HG03354 (cell line): ENCODE measurements around the gene ZNFX1.

ENCODE experiments used
- ATAC-seq: cut with Tn5 transposase; IDR thresholded peaks from one replicate; pipeline ENCODE4 v1.9.1; 2021; ENCODE audit warnings: mild to moderate bottlenecking; ENCODE audit not compliant: unreplicated experiment, poor library complexity, severe bottlenecking

Gene ZNFX1

DNA sequence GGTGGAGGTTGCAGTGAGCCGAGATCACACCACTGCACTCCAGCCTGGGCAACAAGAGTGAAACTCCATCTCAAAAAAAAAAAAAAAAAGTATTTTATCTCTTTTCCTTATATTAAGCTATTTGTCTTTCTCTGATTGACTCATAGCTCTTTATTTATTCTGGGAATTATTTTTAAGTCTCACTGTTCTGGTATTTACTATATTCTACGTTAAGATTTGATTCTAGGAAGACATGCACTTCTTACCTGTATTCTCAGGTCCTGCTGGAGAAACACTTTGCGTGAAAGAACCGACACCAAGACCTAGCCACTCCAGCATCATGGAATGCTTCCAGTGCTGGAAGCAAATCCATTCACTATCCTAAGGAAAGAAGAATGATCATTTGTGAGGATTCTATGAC is 17.6 kb downstream of the ZNFX1 start:
- ATAC-seq = no peak

DNA sequence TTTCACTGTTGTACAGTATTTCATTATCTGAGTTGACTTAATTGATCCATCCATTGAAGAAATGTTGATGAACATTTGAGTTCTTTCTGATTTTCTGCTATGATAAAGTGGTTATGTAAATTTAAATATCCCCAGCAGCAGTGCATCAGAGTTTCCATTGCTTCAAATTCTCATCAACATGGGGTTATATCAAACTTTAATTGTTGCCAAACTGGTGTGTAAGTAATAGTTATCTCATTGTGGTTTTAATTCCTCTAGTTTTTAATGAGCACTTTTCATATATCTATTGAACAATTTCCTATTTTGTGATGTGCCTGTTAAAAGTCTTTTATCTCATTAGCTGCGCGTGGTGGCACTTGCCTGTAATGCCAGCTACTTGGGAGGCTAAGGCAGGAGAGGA is 18.1 kb downstream of the ZNFX1 start:
- no peak for ATAC-seq

- no peak for ATAC-seq
These were observed 18.6 kb downstream of the ZNFX1 start for GRCh38 chr20:49259284-49259683.

DNA sequence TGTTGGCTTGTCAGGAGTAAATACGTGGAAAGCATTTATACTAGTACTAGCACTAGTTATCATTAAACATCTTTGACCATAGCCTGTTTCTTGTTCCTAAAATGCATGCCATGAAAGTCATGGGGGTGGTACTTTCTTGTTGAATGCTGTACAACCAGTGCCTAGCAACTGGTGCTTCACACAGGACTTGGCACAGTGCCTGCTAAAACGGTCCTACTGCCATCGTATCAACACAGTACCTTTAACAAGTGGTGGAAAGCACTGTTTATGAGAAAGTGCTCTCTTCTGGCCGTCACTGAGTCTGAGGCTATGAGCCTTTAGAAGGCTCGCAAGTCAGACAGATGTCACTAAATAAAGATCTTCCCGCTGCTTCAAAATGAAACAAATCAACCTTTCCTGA is 21.6 kb downstream of the ZNFX1 start:
- ATAC-seq = no peak

DNA sequence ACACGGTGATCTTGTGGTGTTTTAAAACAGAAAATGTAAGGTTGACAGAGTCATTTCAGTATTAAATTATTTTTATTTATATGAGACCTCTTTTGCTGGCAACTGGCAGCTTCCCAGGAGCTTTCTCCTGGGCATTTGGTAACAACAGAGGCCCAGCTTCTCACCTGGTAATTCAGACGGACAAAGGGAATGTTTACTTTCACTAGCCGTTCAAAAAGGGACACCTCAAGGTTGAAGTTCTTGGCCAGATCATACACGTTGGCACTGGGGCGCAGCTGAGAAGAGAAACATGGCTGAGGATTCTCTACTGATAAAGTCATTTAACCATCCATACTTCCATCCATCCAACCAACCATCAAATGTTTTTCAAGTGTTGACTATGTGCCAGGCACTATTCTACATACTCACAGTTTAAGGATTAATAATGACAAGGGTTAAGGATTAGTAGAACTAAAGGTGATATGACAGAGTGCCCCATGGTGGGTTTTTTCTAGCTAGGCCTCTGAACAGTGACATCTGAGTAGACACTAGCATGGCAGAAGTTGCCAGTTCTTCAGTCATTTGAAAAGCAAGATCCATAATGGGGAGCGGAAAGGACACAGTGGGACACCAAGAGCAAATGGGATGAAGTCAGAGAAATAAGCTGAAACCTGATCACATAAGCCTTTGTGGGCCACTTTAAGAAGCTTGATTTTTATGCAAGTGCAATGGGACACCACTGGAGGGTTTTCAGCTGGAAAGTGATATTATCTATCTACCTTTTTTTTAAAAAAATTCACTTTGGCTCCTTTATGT is 25.1 kb downstream of the ZNFX1 start:
- no peak for ATAC-seq

DNA sequence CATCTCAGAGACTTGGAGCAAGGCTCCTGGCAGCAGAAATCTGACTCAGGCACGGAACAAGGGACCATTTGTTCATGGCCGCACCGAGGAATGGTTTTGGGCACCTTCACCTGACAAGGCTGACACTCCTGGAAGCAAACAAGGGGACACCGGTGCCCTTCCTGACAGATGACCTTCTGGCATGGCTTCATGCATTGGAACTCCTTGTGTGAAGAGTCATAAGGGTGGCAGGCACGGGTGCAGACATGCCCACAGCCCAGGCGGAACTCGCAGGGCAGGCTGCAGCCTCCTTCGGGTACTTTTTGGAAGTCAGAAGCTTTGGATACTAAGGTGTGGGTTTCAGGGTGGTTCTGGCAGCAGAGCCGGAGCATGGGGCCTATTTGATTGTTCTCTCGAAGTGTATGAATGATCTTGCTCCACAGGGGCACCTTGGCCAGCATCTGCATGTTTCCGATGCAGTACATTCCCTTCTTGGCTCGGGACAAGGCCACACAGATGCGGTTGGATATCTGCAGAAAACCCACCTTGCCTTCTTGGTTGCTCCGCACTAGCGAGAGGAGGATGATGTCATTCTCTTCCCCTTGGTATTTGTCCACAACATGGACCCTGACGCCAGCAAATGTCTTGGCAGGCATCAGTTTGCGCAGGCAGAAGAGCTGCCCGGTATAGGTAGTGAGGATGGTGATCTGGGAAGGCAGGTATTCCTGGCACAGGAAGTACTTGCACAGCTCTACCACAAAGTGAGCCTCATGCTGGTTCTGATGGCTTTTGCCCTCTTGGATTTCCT is 28.8 kb downstream of the ZNFX1 start:
- no peak for ATAC-seq

GRCh38 chr20:49248301-49248700 is 29.6 kb downstream of the ZNFX1 start:
- no peak for ATAC-seq

- ATAC-seq = no peak
These were observed 30.1 kb downstream of the ZNFX1 start for GRCh38 chr20:49247792-49248191.

GRCh38 chr20:49247169-49247723 is 30.6 kb downstream of the ZNFX1 start:
- ATAC-seq = no peak

- ATAC-seq = no peak
These were observed 31.7 kb downstream of the ZNFX1 start for GRCh38 chr20:49245921-49246740.

DNA sequence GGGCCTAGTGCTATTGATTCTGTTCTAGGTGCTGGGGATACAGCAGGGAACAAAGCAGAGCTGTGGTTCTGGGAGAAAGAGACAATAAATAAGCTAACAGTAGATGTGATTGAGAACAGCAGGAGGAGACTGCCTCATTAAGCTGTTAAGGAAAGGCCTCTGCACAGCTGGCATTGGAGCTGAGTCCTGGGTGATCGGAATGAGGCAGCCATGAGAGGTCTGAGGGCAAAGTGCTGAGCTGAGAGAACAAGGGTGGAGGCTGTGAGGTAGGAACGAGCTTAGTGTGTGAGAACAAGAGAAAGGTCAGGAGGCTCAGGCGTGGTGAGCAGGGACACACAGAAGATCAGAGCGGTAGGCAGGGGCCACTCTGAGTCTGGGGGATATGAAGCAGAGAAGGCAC is 40.3 kb downstream of the ZNFX1 start:
- ATAC-seq = no peak

- no peak for ATAC-seq
These were observed 41.6 kb downstream of the ZNFX1 start for GRCh38 chr20:49236301-49236700.

DNA sequence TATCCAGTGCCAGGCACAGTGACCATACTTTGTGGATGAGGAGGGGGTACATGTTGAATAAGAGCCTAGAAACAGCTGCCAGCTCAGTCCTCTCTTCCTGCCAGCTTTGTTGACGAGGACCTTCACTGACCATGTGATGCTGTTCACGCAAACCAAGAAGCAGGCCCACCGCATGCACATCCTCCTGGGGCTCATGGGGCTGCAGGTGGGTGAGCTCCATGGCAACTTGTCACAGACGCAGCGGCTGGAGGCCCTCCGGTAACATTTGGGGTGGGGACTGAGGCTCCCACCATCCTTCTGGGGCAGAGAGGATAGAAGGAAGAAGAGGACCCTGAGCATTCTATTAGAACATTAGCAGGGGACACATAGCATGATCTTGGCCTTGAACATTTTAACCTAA is 43.0 kb downstream of the ZNFX1 start:
- no peak for ATAC-seq

- no peak for ATAC-seq
These were observed 44.6 kb downstream of the ZNFX1 start for GRCh38 chr20:49233226-49233625.

DNA sequence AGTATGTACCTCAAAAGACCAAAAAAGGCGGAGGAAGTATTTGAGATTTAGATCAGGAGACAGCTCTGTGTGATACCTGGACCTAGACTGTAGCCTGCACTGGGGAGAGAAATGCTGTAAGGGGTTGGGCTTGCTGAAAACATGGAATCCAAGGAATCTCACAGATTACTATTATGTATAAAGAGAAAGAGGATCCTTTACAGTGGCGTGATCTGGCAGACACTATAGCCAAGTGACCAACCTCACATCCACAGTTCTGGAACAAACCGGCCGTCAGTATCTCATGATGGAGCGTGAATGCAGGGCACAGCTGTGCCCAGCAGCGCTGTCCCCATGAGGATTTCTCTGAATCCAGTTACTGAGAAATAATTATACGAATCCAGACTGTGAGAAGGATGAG is 46.4 kb downstream of the ZNFX1 start:
- ATAC-seq = no peak

DNA sequence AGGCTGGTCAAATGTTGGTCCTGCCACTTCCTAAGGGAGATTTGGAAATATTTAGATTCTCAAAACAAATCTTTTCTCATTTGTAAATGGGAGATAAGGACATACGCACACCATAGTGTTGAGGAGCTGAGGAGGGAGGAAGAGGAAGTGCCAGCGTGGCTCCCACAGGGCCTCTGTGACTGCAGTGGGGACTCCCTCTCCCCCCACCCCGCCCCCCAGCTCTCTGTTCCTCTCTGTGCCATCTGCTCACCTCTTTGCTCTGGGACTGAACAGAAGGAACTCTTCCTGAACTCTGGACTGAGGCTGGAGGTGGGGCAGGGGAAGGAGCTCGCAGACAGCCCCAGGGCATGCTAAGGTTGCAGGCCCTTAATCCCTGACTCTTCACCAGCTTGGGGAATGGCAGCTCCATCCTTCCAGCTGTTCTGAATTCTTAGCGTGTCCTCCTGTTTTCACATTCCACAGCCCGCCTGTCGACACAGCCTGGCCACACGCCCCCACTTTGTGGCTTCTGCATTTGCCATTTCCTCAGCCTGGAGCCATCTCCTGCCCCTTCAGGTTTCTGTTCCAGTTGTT is 47.2 kb downstream of the ZNFX1 start:
- no peak for ATAC-seq

DNA sequence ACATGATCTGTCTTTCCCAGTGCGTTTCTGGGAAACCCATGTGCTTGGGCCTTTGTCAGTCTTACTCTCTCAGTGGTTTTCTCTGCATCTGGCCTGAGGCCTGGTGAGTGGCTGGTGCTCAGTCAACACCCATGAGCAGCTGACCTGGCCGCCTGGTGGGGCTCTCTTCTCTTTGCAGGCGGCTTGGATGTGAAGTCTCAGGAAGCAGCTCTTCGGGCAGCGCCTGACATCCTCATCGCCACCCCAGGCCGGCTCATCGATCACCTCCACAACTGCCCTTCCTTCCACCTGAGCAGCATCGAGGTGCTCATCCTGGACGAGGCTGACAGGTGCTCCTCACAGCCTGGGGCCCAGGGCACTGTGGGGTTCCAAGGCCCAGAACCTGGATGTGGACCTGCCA is 47.8 kb downstream of the ZNFX1 start:
- ATAC-seq = no peak

- ATAC-seq = no peak
These were observed 48.5 kb downstream of the ZNFX1 start for GRCh38 chr20:49229381-49229780.

- no peak for ATAC-seq
These were observed 49.2 kb downstream of the ZNFX1 start for GRCh38 chr20:49228676-49229075.

DNA sequence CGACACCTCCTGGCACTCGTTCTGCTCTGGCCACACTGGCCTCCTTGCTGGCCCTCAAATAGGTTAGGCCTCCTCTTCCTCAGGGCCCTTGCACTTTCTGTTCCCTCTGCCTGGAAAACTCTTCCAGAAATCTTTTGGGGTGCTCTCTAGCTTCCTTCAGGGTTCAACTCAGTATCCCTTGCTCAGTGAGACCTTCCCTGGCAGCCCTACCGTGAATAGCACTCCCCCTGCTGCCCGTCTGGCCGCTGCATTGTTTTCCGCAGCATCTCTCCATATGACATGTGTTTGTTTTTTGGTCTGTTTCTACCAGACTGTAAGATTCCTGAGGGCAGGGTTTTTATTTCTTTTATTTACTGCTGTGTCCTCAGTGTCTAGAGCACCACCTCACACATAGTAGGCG is 52.0 kb downstream of the ZNFX1 start:
- no peak for ATAC-seq
